ENCODE data around the gene KIRREL1. TPM values are rescaled to one million over a fixed set of nuclear protein-coding genes. Genes with fewer than 3 reads are reported as not detected.

The KIRREL1 gene
- total and polyA plus RNA-seq, 2 of the 8 experiments (the other 6 are each of a cell fraction or from before 2014, with no cell fraction given) = 14.2 to 39.0 TPM

DNA sequence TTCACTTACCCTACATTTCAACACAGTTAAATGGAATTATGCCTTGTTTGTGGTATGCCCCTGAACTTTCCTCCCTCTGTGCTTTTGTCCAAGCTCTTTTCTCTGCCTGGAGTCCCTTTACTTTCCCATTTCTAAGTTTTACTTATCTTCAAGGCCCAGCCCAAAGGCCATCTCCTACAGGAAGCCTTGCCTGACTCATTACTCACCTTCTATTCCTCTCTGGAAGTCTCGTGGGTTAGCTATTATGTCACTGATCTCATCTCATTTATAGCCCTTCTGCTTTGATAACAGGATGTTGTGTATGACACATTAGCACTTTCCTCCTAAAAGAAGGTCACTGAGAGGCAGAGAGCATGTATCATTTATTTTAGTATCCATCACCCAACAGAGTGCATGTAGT, 108.5 kb downstream of the KIRREL1 start:
- WGBS, 2 experiments (ENCODE audit: extremely low coverage in 1 of 2, insufficient coverage in 1 of 2, insufficient read length in 1 of 2, insufficient replicate concordance in 2 of 2, low coverage in 1 of 2, low lambda C conversion rate in 2 of 2, missing lambda C conversion rate in 1 of 2) = 83% methylated on average over 1 of the region's 1 CpG; no CpG with 5 or more reads in 1 of the 2 experiments
- no peak overlapping the region for H3K27ac ChIP-seq (ENCODE audit: low read depth, low read length)
- no peaks in the 10 kb centered on the region; the same call in 1 of the 2 replicates for H3K23me2 ChIP-seq (ENCODE audit: low read depth, low read length)
- peak overlapping the region; percentile 1; the same call in 1 of the 2 replicates for H2BK5ac ChIP-seq (ENCODE audit: low read depth, low read length)
- no peak overlapping the region; a peak in 1 of 4 replicates for H3K4me2 ChIP-seq (ENCODE audit: insufficient read depth in 1 of 2, low read depth in 2 of 2, low read length in 2 of 2)
- H3K23ac ChIP-seq (ENCODE audit: insufficient read length) = no peak overlapping the region
- H2AK5ac ChIP-seq (ENCODE audit: low read depth, low read length) = no peak overlapping the region
- H3K36me3 ChIP-seq (ENCODE audit: control insufficient read depth in 2 of 4, insufficient read depth in 4 of 4, low read length in 3 of 4) = no peaks in the 10 kb centered on the region
- no peak overlapping the region for H2AFZ ChIP-seq (ENCODE audit: low read length)
- CTCF ChIA-PET (ENCODE audit: partially characterized antibody) = interaction anchor here (0.6 to 38.2 kb wide), 5 partner anchors 9 to 153 kb away, joined by 3 to 2918 read pairs (median 5); partner anchors contain the start of gene KIRREL1
- H3K9me3 ChIP-seq (ENCODE audit: insufficient read depth in 2 of 2, low read depth in 1 of 2, low read length in 1 of 2) = no peaks in the 10 kb centered on the region
- peaks cover 20 to 56% (median 46%) of the 10 kb centered on the region in 4 experiments for H3K4me1 ChIP-seq (replicated peaks in 1 of 4; ENCODE audit: control insufficient read depth in 3 of 4, insufficient read depth in 4 of 4, low read length in 3 of 4)
- H2BK20ac ChIP-seq (ENCODE audit: low read length) = peak overlapping the region; percentile 1
- no peaks in the 10 kb centered on the region for H3K79me2 ChIP-seq (ENCODE audit: control insufficient read depth in 1 of 2, insufficient read depth in 2 of 2, low read length in 2 of 2)
- H3K56ac ChIP-seq (replicated peaks; ENCODE audit: insufficient read length, low read depth, low read length) = no peak overlapping the region
- no peak overlapping the region for H3K14ac ChIP-seq (ENCODE audit: insufficient read length)
- FAIRE-seq = no peak
- peak overlapping the region; percentile 74 for H3K4ac ChIP-seq (replicated peaks; ENCODE audit: insufficient read length, low read depth, low read length)
- no peak overlapping the region; the same call in 1 of the 2 replicates for H2BK15ac ChIP-seq (ENCODE audit: low read length)
- no peaks in the 10 kb centered on the region for H3K79me1 ChIP-seq (ENCODE audit: low read depth, low read length)
- POLR2A ChIA-PET (ENCODE audit: partially characterized antibody) = interaction anchor here (1.9 to 2.2 kb wide), 2 partner anchors 18 to 24 kb away, joined by 4 to 6 read pairs; no protein-coding TSS in a partner anchor
- H3K4me3 ChIP-seq (ENCODE audit: extremely low read depth in 1 of 4, insufficient read depth in 2 of 4, low read depth in 3 of 4, low read length in 4 of 4) = no peak overlapping the region
- H2BK120ac ChIP-seq (replicated peaks; ENCODE audit: low read depth, low read length) = peak overlapping the region; percentile 14
- no peak for DNase-seq (ENCODE audit: low read depth in 1 of 2, low spot score in 2 of 2)
- 0 out of 2 replicates have a peak overlapping the region, but pooled peaks have one; percentile 7 for H3K18ac ChIP-seq (ENCODE audit: extremely low read depth, low read length)
- peak overlapping the region; percentile 75 for H4K91ac ChIP-seq (replicated peaks; ENCODE audit: insufficient read length, low read length)
- H4K20me1 ChIP-seq (replicated peaks in 1 of 2; ENCODE audit: control insufficient read depth in 1 of 2, insufficient read depth in 2 of 2, low read length in 2 of 2) = no peaks in the 10 kb centered on the region
- H2BK12ac ChIP-seq (ENCODE audit: low read depth, low read length) = peak overlapping the region; percentile 1; the same call in 1 of the 2 replicates
- H4K5ac ChIP-seq (ENCODE audit: insufficient read length, low read depth, low read length) = no peak overlapping the region
- H4K8ac ChIP-seq (ENCODE audit: extremely low read depth, insufficient read depth, low read length) = no peak overlapping the region
- no peaks in the 10 kb centered on the region for H3K27me3 ChIP-seq (replicated peaks in 1 of 4; ENCODE audit: control insufficient read depth in 3 of 4, extremely low read depth in 1 of 4, insufficient read depth in 3 of 4, low read length in 3 of 4)
- no peak overlapping the region for H3K9ac ChIP-seq (replicated peaks in 1 of 4; ENCODE audit: extremely low read depth in 1 of 4, low read depth in 3 of 4, low read length in 3 of 4)
- TF ChIP-seq RNF2 (IDR thresholded peaks at IDR 0.05; ENCODE audit: borderline replicate concordance, low read depth, low read length, missing control alignments, poor library complexity, severe bottlenecking) (no peak), POLR2A (IDR thresholded peaks at IDR 0.05; ENCODE audit: control extremely low read depth in 1 of 2, low read depth in 2 of 2, low read length in 2 of 2) (no peak), EZH2 (IDR thresholded peaks at IDR 0.05; ENCODE audit: low read depth, low read length, severe bottlenecking) (no peak), FOSL1 (IDR thresholded peaks at IDR 0.05; ENCODE audit: insufficient read depth, low read depth, low read length) (no peak)
